Caco-2 (cell line): Measurements from ENCODE around the gene MAP3K1. TPM values are rescaled to one million over a fixed set of nuclear protein-coding genes. Genes with fewer than 3 reads are reported as not detected.

ENCODE experiments used
- BruUV-seq: library from RNA; stranded (reverse); fragments of 400-500 nt; replicated peaks from 2 replicates; lab custom pipeline; 2021; lab: Mats Ljungman, UMichigan
- CTCF ChIA-PET: fragments of 300-600 bp; sonication (Branson Sonifier 250); formaldehyde crosslinking; loops from one replicate; lab custom pipeline; 2022; ENCODE audit warnings: antibody characterized with exemption; lab: Charles Lee
- POLR2A ChIA-PET: fragments of 300-600 bp; sonication (Branson Sonifier 250); formaldehyde crosslinking; loops from one replicate; lab custom pipeline; 2022; ENCODE audit warnings: antibody characterized with exemption; lab: Charles Lee
- DNase-seq, 2 experiments: peaks; one replicate each; pipeline versions ENCODE4 v3.0.0 to v3.0.0-alpha.2; 2020 to 2022
- H3K27me3 ChIP-seq: replicated peaks from 2 replicates; pipeline ENCODE4 v1.6.0; 2011; ENCODE audit warnings: low read length; ENCODE audit not compliant: control insufficient read depth, insufficient read depth
- H3K36me3 ChIP-seq: 2 replicates; pipeline ENCODE4 v1.5.1; 2011; ENCODE audit warnings: low read length; ENCODE audit not compliant: control insufficient read depth, insufficient read depth
- H3K4me1 ChIP-seq: fragments of 250-450 bp; sonication (Bioruptor Pico); 2 replicates; pipeline ENCODE4 v1.5.1; 2020; ENCODE audit warnings: mild to moderate bottlenecking
- H3K4me3 ChIP-seq: 2 replicates; pipeline ENCODE4 v1.5.1; 2011; ENCODE audit warnings: low read depth, mild to moderate bottlenecking, control low read depth, low read length
- H3K9me3 ChIP-seq: fragments of 250-450 bp; sonication (Bioruptor Pico); 2 replicates; pipeline ENCODE4 v1.5.1; 2020; ENCODE audit warnings: mild to moderate bottlenecking, moderate library complexity
- H3K27ac Mint-ChIP-seq: one replicate; pipeline ENCODE4 v1.8.0; 2022; ENCODE audit warnings: mixed read lengths; ENCODE audit not compliant: unreplicated experiment
- H3K27me3 Mint-ChIP-seq: one replicate; pipeline ENCODE4 v1.8.0; 2022; ENCODE audit warnings: mixed read lengths; ENCODE audit not compliant: insufficient read depth, unreplicated experiment
- H3K36me3 Mint-ChIP-seq: one replicate; pipeline ENCODE4 v1.8.0; 2022; ENCODE audit warnings: mild to moderate bottlenecking, mixed read lengths; ENCODE audit not compliant: insufficient read depth, unreplicated experiment
- H3K4me1 Mint-ChIP-seq: one replicate; pipeline ENCODE4 v1.8.0; 2022; ENCODE audit warnings: low read depth, mixed read lengths; ENCODE audit not compliant: unreplicated experiment
- H3K4me3 Mint-ChIP-seq: one replicate; pipeline ENCODE4 v1.8.0; 2022; ENCODE audit warnings: mild to moderate bottlenecking, moderate library complexity, mixed read lengths; ENCODE audit not compliant: unreplicated experiment
- H3K9me3 Mint-ChIP-seq: one replicate; pipeline ENCODE4 v1.8.0; 2022; ENCODE audit warnings: mixed read lengths; ENCODE audit not compliant: unreplicated experiment
- intact Hi-C: fragments of 100-400 bp; cut with micrococcal nuclease; formaldehyde crosslinking; loops from one replicate; pipeline ENCODE4 v1.10.0; 2022; ENCODE audit not compliant: unreplicated experiment
- total RNA-seq: library from RNA; stranded (reverse); gene quantifications from 2 replicates; pipeline ENCODE4 v1.2.3, GENCODE V29; 2022
- TF ChIP-seq, protein P1 (sequence below), 2 experiments: fragments of 200-600 bp in 1 of 2; IDR thresholded peaks; 1 replicate in 1 of 2; 2 replicates in 1 of 2; pipeline versions ENCODE4 v1.5.1 to v1.8.0; 2011 to 2022; ENCODE audit warnings: antibody characterized with exemption in 1 of 2, control low read depth in 1 of 2, inconsistent platforms in 1 of 2, low read depth in 1 of 2, low read length in 1 of 2, mild to moderate bottlenecking in 1 of 2, moderate library complexity in 1 of 2; ENCODE audit not compliant: insufficient read depth in 1 of 2, severe bottlenecking in 1 of 2, unreplicated experiment in 1 of 2

Gene MAP3K1
- total RNA-seq, 1 experiment from 2014 or later, result 47.0 TPM

DNA sequence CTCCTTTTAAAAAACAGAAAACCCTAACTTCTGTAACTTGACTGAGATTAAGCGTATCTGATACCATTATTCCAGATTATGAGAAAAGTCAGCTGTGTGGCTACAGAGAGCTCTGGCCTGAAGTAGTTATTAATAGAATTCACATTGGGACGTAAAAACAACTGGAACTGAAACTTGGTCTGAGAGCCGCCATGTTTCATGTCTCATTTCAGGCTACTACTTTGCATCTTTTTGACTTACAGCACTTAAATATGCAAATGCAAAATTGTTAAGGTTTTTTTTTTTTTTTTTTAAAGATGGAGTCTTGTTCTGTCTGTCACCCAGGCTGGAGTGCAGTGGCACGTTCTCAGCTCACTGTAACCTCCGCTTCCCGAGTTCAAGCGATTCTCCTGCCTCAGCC lies 25.2 kb downstream of the MAP3K1 start:
- H3K4me1 ChIP-seq, result peaks cover 41% of the 10 kb centered on the region
- no TSS peak for BruUV-seq
- intact Hi-C loops, result loop anchor here (10.0 kb wide), 1 partner anchor 906 kb away; no protein-coding TSS in a partner anchor
- no peaks in the 10 kb centered on the region for H3K9me3 ChIP-seq
- no peak for DNase-seq
- Mint-ChIP-seq H3K27me3 (no peaks in the 10 kb centered on the region), H3K4me3 (no peak overlapping the region), H3K4me1 (peaks cover 28% of the 10 kb centered on the region), H3K36me3 (peaks cover 12% of the 10 kb centered on the region), H3K9me3 (no peaks in the 10 kb centered on the region), H3K27ac (no peak overlapping the region)
- no peaks in the 10 kb centered on the region for H3K27me3 ChIP-seq
- TF ChIP-seq, protein P1, sequence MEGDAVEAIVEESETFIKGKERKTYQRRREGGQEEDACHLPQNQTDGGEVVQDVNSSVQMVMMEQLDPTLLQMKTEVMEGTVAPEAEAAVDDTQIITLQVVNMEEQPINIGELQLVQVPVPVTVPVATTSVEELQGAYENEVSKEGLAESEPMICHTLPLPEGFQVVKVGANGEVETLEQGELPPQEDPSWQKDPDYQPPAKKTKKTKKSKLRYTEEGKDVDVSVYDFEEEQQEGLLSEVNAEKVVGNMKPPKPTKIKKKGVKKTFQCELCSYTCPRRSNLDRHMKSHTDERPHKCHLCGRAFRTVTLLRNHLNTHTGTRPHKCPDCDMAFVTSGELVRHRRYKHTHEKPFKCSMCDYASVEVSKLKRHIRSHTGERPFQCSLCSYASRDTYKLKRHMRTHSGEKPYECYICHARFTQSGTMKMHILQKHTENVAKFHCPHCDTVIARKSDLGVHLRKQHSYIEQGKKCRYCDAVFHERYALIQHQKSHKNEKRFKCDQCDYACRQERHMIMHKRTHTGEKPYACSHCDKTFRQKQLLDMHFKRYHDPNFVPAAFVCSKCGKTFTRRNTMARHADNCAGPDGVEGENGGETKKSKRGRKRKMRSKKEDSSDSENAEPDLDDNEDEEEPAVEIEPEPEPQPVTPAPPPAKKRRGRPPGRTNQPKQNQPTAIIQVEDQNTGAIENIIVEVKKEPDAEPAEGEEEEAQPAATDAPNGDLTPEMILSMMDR (IDR thresholded peaks at IDR 0.05; ENCODE audit: insufficient read depth in 1 of 2, low read depth in 1 of 2, low read length in 1 of 2, severe bottlenecking in 1 of 2, unreplicated experiment in 1 of 2), result no peak
- CTCF ChIA-PET, result interaction anchor here (1.1 kb wide), 1 partner anchor 570 kb away, joined by 3 read pairs; no protein-coding TSS in a partner anchor
- no peak overlapping the region for H3K4me3 ChIP-seq
- POLR2A ChIA-PET, result no interaction called here
- H3K36me3 ChIP-seq, result no peaks in the 10 kb centered on the region

DNA sequence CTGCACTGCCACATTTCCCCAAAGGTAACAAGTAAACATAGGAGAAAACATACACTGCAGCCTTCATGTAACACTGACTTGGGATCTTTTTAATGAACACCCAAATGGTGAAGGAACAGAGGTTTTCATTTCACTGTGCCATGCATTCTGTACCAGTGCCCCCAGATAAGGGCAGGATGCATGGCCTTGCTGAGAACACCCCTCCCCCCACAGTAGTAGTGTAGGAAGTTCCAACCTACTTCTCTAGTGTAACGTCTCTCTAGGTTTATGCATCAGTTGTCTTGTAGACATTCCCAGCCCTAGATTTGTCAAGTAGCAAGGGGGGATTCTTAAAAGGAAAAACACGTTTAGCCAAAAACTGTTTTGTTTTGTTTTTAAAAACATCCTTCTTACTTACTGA lies 29.9 kb downstream of the MAP3K1 start:
- BruUV-seq, result no TSS peak

DNA sequence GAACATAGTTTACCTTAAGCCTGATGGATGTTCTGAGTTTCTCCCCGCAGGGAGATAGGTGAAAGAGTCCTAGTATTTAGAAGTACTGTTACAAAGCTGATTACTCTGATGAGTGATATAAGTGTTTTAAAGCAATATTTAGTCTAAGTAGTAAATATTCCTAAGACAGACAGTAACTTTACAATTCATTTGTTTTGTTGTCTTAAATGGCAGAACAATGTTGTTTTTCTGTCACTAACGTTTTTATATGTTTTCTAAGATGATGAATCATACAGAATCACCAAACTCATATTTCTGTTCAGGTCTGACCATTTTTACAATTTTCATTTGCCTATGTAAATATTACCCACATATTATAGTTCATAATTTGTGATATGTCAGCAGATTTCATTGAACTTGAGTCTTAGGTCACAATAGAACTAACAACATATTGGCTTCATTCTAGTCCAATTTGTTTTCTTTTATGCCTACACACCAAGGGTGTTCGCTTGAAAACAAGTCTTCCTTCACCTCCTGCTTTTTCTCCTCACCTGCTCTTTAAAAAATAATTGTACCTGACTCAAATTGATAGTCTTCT lies 30.6 kb downstream of the MAP3K1 start:
- no peaks in the 10 kb centered on the region for H3K27me3 ChIP-seq
- TF ChIP-seq, protein P1 (IDR thresholded peaks at IDR 0.05; ENCODE audit: insufficient read depth in 1 of 2, low read depth in 1 of 2, low read length in 1 of 2, severe bottlenecking in 1 of 2, unreplicated experiment in 1 of 2), result no peak
- H3K4me1 ChIP-seq, result peaks cover 55% of the 10 kb centered on the region
- no peaks in the 10 kb centered on the region for H3K36me3 ChIP-seq
- Mint-ChIP-seq H3K4me3 (no peak overlapping the region), H3K9me3 (no peaks in the 10 kb centered on the region), H3K4me1 (peaks cover 33% of the 10 kb centered on the region), H3K27ac (no peak overlapping the region), H3K36me3 (peaks cover 18% of the 10 kb centered on the region), H3K27me3 (no peaks in the 10 kb centered on the region)
- BruUV-seq, result no TSS peak
- intact Hi-C loops, result loop anchor here (10.0 kb wide), 1 partner anchor 911 kb away; no protein-coding TSS in a partner anchor
- DNase-seq, result no peak
- H3K9me3 ChIP-seq, result no peaks in the 10 kb centered on the region
- ChIA-PET CTCF (no interaction called here), POLR2A (no interaction called here)
- no peak overlapping the region for H3K4me3 ChIP-seq

More for the DNA sequence above, 29.9 kb downstream of the MAP3K1 start:
- H3K27me3 Mint-ChIP-seq, result no peaks in the 10 kb centered on the region
- H3K4me3 Mint-ChIP-seq, result no peak overlapping the region
- no peak overlapping the region for H3K27ac Mint-ChIP-seq
- Histone ChIP-seq H3K36me3 (no peaks in the 10 kb centered on the region), H3K4me1 (peaks cover 48% of the 10 kb centered on the region), H3K4me3 (no peak overlapping the region), H3K27me3 (no peaks in the 10 kb centered on the region), H3K9me3 (no peaks in the 10 kb centered on the region)
- no peak for DNase-seq
- peaks cover 33% of the 10 kb centered on the region for H3K4me1 Mint-ChIP-seq
- no peaks in the 10 kb centered on the region for H3K9me3 Mint-ChIP-seq
- H3K36me3 Mint-ChIP-seq, result peaks cover 18% of the 10 kb centered on the region
- TF ChIP-seq, protein P1 (IDR thresholded peaks at IDR 0.05; ENCODE audit: insufficient read depth in 1 of 2, low read depth in 1 of 2, low read length in 1 of 2, severe bottlenecking in 1 of 2, unreplicated experiment in 1 of 2), result no peak
- intact Hi-C loops, result loop anchor here (10.0 kb wide), 1 partner anchor 910 kb away; no protein-coding TSS in a partner anchor
- ChIA-PET CTCF (no interaction called here), POLR2A (no interaction called here)
